Fibroblast of lung (primary cell): ENCODE measurements around the gene BCS1L. TPM values are rescaled to one million over a fixed set of nuclear protein-coding genes. Genes with fewer than 3 reads are reported as not detected.

Experiments used
- DNase-seq, 2 donors: peaks; one replicate each; pipeline versions ENCODE4 v3.0.0 to v3.0.0-alpha.2; 2010; ENCODE audit warnings: low read depth in 2 of 2
- H2AFZ ChIP-seq: 2 replicates; pipeline ENCODE4 v1.5.1; 2012; ENCODE audit warnings: low read length, control low read depth, inconsistent platforms
- H3K27ac ChIP-seq: 2 replicates; pipeline ENCODE4 v1.5.1; 2011; ENCODE audit warnings: low read length, control low read depth; ENCODE audit not compliant: insufficient read depth
- H3K27me3 ChIP-seq: 2 replicates; pipeline ENCODE4 v1.5.1; 2011; ENCODE audit warnings: mild to moderate bottlenecking, low read length; ENCODE audit not compliant: control insufficient read depth, insufficient read depth
- H3K36me3 ChIP-seq: 2 replicates; pipeline ENCODE4 v1.5.1; 2011; ENCODE audit warnings: low read length; ENCODE audit not compliant: control insufficient read depth, insufficient read depth
- H3K4me1 ChIP-seq: 2 replicates; pipeline ENCODE4 v1.5.1; 2011; ENCODE audit warnings: low read length; ENCODE audit not compliant: control insufficient read depth, insufficient read depth; ENCODE audit errors: extremely low read depth
- H3K4me2 ChIP-seq: 2 replicates; pipeline ENCODE4 v1.5.1; 2011; ENCODE audit warnings: low read length, control low read depth; ENCODE audit not compliant: insufficient read depth; ENCODE audit errors: extremely low read depth
- H3K4me3 ChIP-seq, 4 experiments: fragments of 200-600 bp in 1 of 4; sonication (generic) in 1 of 4; replicated peaks in 1 of 4; 2 replicates each; pipeline ENCODE4 v1.5.1; 2011 to 2016; ENCODE audit warnings: low read length in 4 of 4, low read depth in 3 of 4, mild to moderate bottlenecking in 3 of 4, control low read depth in 2 of 4, inconsistent platforms in 1 of 4, mixed read lengths in 1 of 4; ENCODE audit not compliant: insufficient read depth in 1 of 4; ENCODE audit errors: control extremely low read depth in 1 of 4
- H3K79me2 ChIP-seq: 2 replicates; pipeline ENCODE4 v1.5.1; 2012; ENCODE audit warnings: mild to moderate bottlenecking, low read length, inconsistent platforms; ENCODE audit not compliant: control insufficient read depth, insufficient read depth
- H3K9ac ChIP-seq: 2 replicates; pipeline ENCODE4 v1.5.1; 2011; ENCODE audit warnings: mild to moderate bottlenecking, low read length, control low read depth; ENCODE audit not compliant: insufficient read depth
- H3K9me3 ChIP-seq: 2 replicates; pipeline ENCODE4 v1.5.1; 2012; ENCODE audit warnings: low read depth, low read length; ENCODE audit not compliant: control insufficient read depth, insufficient read depth
- H4K20me1 ChIP-seq: 2 replicates; pipeline ENCODE4 v1.5.1; 2011; ENCODE audit warnings: low read length; ENCODE audit not compliant: control insufficient read depth, insufficient read depth; ENCODE audit errors: extremely low read depth
- CTCF ChIP-seq, 2 donors: IDR thresholded peaks in 1 of 2; conservative IDR thresholded peaks in 1 of 2; 1 replicate in 1 of 2; 2 replicates in 1 of 2; pipeline ENCODE4 v1.5.1; 2011 to 2012; ENCODE audit warnings: low read length in 2 of 2, control low read depth in 1 of 2, inconsistent platforms in 1 of 2, low read depth in 1 of 2, mild to moderate bottlenecking in 1 of 2
- EZH2 ChIP-seq: IDR thresholded peaks from 2 replicates; pipeline ENCODE4 v1.5.1; 2012; ENCODE audit warnings: low read length, control low read depth, mild to moderate bottlenecking; ENCODE audit errors: missing control alignments
- polyA plus RNA-seq, 2 donors: library from polyadenylated mRNA; depleted of rRNA in 1 of 2; stranded (reverse) in 1 of 2; unstranded in 1 of 2; fragments of >200 nt; gene quantifications; 2 replicates each; pipeline ENCODE4 v1.2.1, GENCODE V29; 2011 to 2012; ENCODE audit warnings: missing spikeins in 1 of 2
- total RNA-seq: library from RNA; depleted of rRNA; stranded (reverse); fragments of >200 nt; gene quantifications from 2 replicates; pipeline ENCODE4 v1.2.1, GENCODE V29; 2014

BCS1L gene
- total and polyA plus RNA-seq, 2 donors (not counting 1 experiment from before 2014, with no cell fraction given), result 28.8 to 38.3 TPM

GRCh38 chr2:218663901-218664300, 4.4 kb downstream of the BCS1L start:
- no peak overlapping the region for H3K4me2 ChIP-seq
- H3K27me3 ChIP-seq, result no peaks in the 10 kb centered on the region
- no peak overlapping the region for H2AFZ ChIP-seq
- no peaks in the 10 kb centered on the region for H4K20me1 ChIP-seq
- no peaks in the 10 kb centered on the region for H3K9me3 ChIP-seq
- no peak overlapping the region for H3K4me3 ChIP-seq
- H3K79me2 ChIP-seq, result peaks cover 8% of the 10 kb centered on the region
- H3K27ac ChIP-seq, result no peak overlapping the region
- DNase-seq, result no peak
- no peak overlapping the region for H3K9ac ChIP-seq
- H3K4me1 ChIP-seq, result no peaks in the 10 kb centered on the region
- peaks cover 38% of the 10 kb centered on the region for H3K36me3 ChIP-seq
- TF ChIP-seq EZH2 (no peak), CTCF (conservative IDR thresholded peaks at IDR 0.05 in 1 of 2, IDR thresholded peaks at IDR 0.05 in 1 of 2; ENCODE audit: low read depth in 1 of 2, low read length in 2 of 2) (no peak)

- no peak for TF ChIP-seq EZH2
- TF ChIP-seq CTCF (conservative IDR thresholded peaks at IDR 0.05 in 1 of 2, IDR thresholded peaks at IDR 0.05 in 1 of 2; ENCODE audit: low read depth in 1 of 2, low read length in 2 of 2), result no peak
- no peak overlapping the region for H3K4me2 ChIP-seq
- H3K27me3 ChIP-seq, result no peaks in the 10 kb centered on the region
- H3K4me1 ChIP-seq, result no peaks in the 10 kb centered on the region
- H2AFZ ChIP-seq, result no peak overlapping the region
- no peaks in the 10 kb centered on the region for H4K20me1 ChIP-seq
- DNase-seq, result no peak
- H3K4me3 ChIP-seq, result no peak overlapping the region
- H3K9me3 ChIP-seq, result no peaks in the 10 kb centered on the region
- no peak overlapping the region for H3K9ac ChIP-seq
- no peak overlapping the region for H3K27ac ChIP-seq
- peaks cover 14% of the 10 kb centered on the region for H3K79me2 ChIP-seq
- H3K36me3 ChIP-seq, result peaks cover 41% of the 10 kb centered on the region
Observed at GRCh38 chr2:218664653-218665052, 5.2 kb downstream of the BCS1L start.

- Histone ChIP-seq H3K36me3 (peaks cover 16% of the 10 kb centered on the region), H2AFZ (peak overlapping the region; percentile 93), H3K79me2 (peaks cover 23% of the 10 kb centered on the region), H4K20me1 (no peaks in the 10 kb centered on the region), H3K4me3 (peak overlapping the region; percentile 85 to 95 (median 94)), H3K27me3 (no peaks in the 10 kb centered on the region), H3K4me2 (peak overlapping the region; percentile 93), H3K9ac (peak overlapping the region; percentile 84), H3K9me3 (no peaks in the 10 kb centered on the region), H3K4me1 (no peaks in the 10 kb centered on the region), H3K27ac (peak overlapping the region; percentile 88)
- TF ChIP-seq CTCF (conservative IDR thresholded peaks at IDR 0.05 in 1 of 2, IDR thresholded peaks at IDR 0.05 in 1 of 2; ENCODE audit: low read depth in 1 of 2, low read length in 2 of 2) (no peak), EZH2 (no peak)
- peak; percentile 23 to 37 for DNase-seq
Observed at GRCh38 chr2:218671097-218671653, 11.7 kb downstream of the BCS1L start.
